H1 (cell line): ENCODE measurements around the gene KRT81. TPM values are rescaled to one million over a fixed set of nuclear protein-coding genes. Genes with fewer than 3 reads are reported as not detected.
A peak's percentile ranks its signal among the peaks of the same experiment; 100 is the strongest.
"Not testable (repeated sequence)": the region's sequence is repeated elsewhere in the genome, so short reads cannot be mapped to it uniquely, and the experiment has no call there.

ENCODE experiments used
- CTCF ChIA-PET: fragments of 300-600 bp; sonication (Branson Sonifier 250); formaldehyde crosslinking; loops from one replicate; lab custom pipeline; 2021; ENCODE audit not compliant: partially characterized antibody; lab: Charles Lee
- POLR2A ChIA-PET: fragments of 300-600 bp; sonication (Branson Sonifier 250); formaldehyde crosslinking; loops from one replicate; lab custom pipeline; 2021; ENCODE audit warnings: inconsistent platforms; ENCODE audit not compliant: partially characterized antibody; lab: Charles Lee
- DNase-seq, 2 experiments: peaks; one replicate each; pipeline versions ENCODE4 v3.0.0 to v3.0.0-alpha.2; 2010 to 2022; ENCODE audit warnings: low spot score in 2 of 2, low read depth in 1 of 2, mixed read lengths in 1 of 2
- FAIRE-seq: peaks from 2 replicates; lab custom pipeline; 2011; peaks lifted over from hg19 to GRCh38; lab: Jason Lieb, UNC
- H2AFZ ChIP-seq: 2 replicates; pipeline ENCODE4 v1.8.1; 2012; ENCODE audit warnings: low read length, inconsistent platforms
- H2AK5ac ChIP-seq: 2 replicates; pipeline ENCODE4 v1.6.1; 2013; ENCODE audit warnings: low read depth, low read length
- H2BK120ac ChIP-seq: replicated peaks from 2 replicates; pipeline ENCODE3; 2013; ENCODE audit warnings: low read depth, low read length, inconsistent platforms
- H2BK12ac ChIP-seq: 2 replicates; pipeline ENCODE4 v1.6.1; 2013; ENCODE audit warnings: low read depth, low read length
- H2BK15ac ChIP-seq: 2 replicates; pipeline ENCODE4 v1.6.1; 2013; ENCODE audit warnings: low read length
- H2BK20ac ChIP-seq: 2 replicates; pipeline ENCODE4 v1.6.1; 2013; ENCODE audit warnings: low read length
- H2BK5ac ChIP-seq: 2 replicates; pipeline ENCODE4 v1.6.1; 2013; ENCODE audit warnings: low read depth, low read length
- H3K14ac ChIP-seq: 2 replicates; pipeline ENCODE4 v1.6.1; 2013; ENCODE audit warnings: inconsistent platforms; ENCODE audit not compliant: insufficient read length
- H3K18ac ChIP-seq: 2 replicates; pipeline ENCODE4 v1.6.1; 2013; ENCODE audit warnings: low read length; ENCODE audit errors: extremely low read depth
- H3K23ac ChIP-seq: 2 replicates; pipeline ENCODE4 v1.6.1; 2013; ENCODE audit warnings: inconsistent platforms; ENCODE audit not compliant: insufficient read length
- H3K23me2 ChIP-seq: 2 replicates; pipeline ENCODE4 v1.6.1; 2013; ENCODE audit warnings: low read depth, low read length
- H3K27ac ChIP-seq: 2 replicates; pipeline ENCODE4 v1.6.1; 2011; ENCODE audit warnings: low read depth, low read length, inconsistent platforms
- H3K27me3 ChIP-seq, 4 experiments: replicated peaks in 1 of 4; 1 replicate in 1 of 4; 2 replicates in 3 of 4; pipeline versions ENCODE4 v1.6.1 to v1.8.1; 2011 to 2013; ENCODE audit warnings: low read length in 3 of 4, mild to moderate bottlenecking in 3 of 4, inconsistent platforms in 2 of 4, mixed read lengths in 2 of 4, moderate library complexity in 1 of 4; ENCODE audit not compliant: control insufficient read depth in 3 of 4, insufficient read depth in 3 of 4; ENCODE audit errors: extremely low read depth in 1 of 4
- H3K36me3 ChIP-seq, 4 experiments: 2 replicates each; pipeline versions ENCODE4 v1.6.1 to v1.8.1; 2011 to 2013; ENCODE audit warnings: mild to moderate bottlenecking in 4 of 4, low read length in 3 of 4, moderate library complexity in 2 of 4, control low read depth in 1 of 4, inconsistent platforms in 1 of 4; ENCODE audit not compliant: insufficient read depth in 4 of 4, control insufficient read depth in 2 of 4
- H3K4ac ChIP-seq: replicated peaks from 2 replicates; pipeline ENCODE3; 2013; ENCODE audit warnings: low read length, low read depth, mixed read lengths, inconsistent platforms; ENCODE audit not compliant: insufficient read length
- H3K4me1 ChIP-seq, 4 experiments: replicated peaks in 1 of 4; 1 replicate in 1 of 4; 2 replicates in 3 of 4; pipeline versions ENCODE4 v1.6.1 to v1.8.1; 2011 to 2013; ENCODE audit warnings: low read length in 3 of 4, inconsistent platforms in 2 of 4, mixed read lengths in 1 of 4; ENCODE audit not compliant: insufficient read depth in 4 of 4, control insufficient read depth in 3 of 4
- H3K4me2 ChIP-seq, 2 experiments: 2 replicates each; pipeline versions ENCODE4 v1.6.1 to v1.8.1; 2011 to 2013; ENCODE audit warnings: low read depth in 2 of 2, low read length in 2 of 2, control low read depth in 1 of 2, inconsistent platforms in 1 of 2, mild to moderate bottlenecking in 1 of 2; ENCODE audit not compliant: insufficient read depth in 1 of 2
- H3K4me3 ChIP-seq, 4 experiments: fragments of 200-600, 300-600 bp in 1 of 4; sonication (generic), shearing (Covaris generic), sonication (Bioruptor Twin) in 1 of 4; 2 replicates each; pipeline versions ENCODE4 v1.5.1 to v1.8.1; 2011 to 2016; ENCODE audit warnings: low read length in 4 of 4, low read depth in 3 of 4, control low read depth in 2 of 4, inconsistent platforms in 2 of 4, mild to moderate bottlenecking in 2 of 4, mixed read lengths in 1 of 4, moderate library complexity in 1 of 4; ENCODE audit not compliant: insufficient read depth in 2 of 4; ENCODE audit errors: extremely low read depth in 1 of 4
- H3K56ac ChIP-seq: replicated peaks from 2 replicates; pipeline ENCODE3; 2013; ENCODE audit warnings: low read depth, mild to moderate bottlenecking, mixed read lengths, low read length, inconsistent platforms; ENCODE audit not compliant: insufficient read length
- H3K79me1 ChIP-seq: 2 replicates; pipeline ENCODE4 v1.6.1; 2013; ENCODE audit warnings: low read depth, low read length, control low read depth
- H3K79me2 ChIP-seq, 2 experiments: 2 replicates each; pipeline versions ENCODE4 v1.6.1 to v1.8.1; 2012 to 2013; ENCODE audit warnings: low read length in 2 of 2, mild to moderate bottlenecking in 2 of 2, inconsistent platforms in 1 of 2; ENCODE audit not compliant: insufficient read depth in 2 of 2, control insufficient read depth in 1 of 2
- H3K9ac ChIP-seq, 4 experiments: replicated peaks in 1 of 4; 1 replicate in 1 of 4; 2 replicates in 3 of 4; pipeline versions ENCODE4 v1.6.1 to v1.8.1; 2011 to 2013; ENCODE audit warnings: low read depth in 3 of 4, low read length in 3 of 4, control low read depth in 2 of 4, mild to moderate bottlenecking in 2 of 4, moderate library complexity in 2 of 4, inconsistent platforms in 1 of 4; ENCODE audit errors: extremely low read depth in 1 of 4
- H3K9me3 ChIP-seq, 2 experiments: 2 replicates each; pipeline versions ENCODE4 v1.6.1 to v1.8.1; 2012 to 2013; ENCODE audit warnings: mild to moderate bottlenecking in 2 of 2, moderate library complexity in 2 of 2, control low read depth in 1 of 2, inconsistent platforms in 1 of 2, low read depth in 1 of 2, low read length in 1 of 2, mixed read lengths in 1 of 2; ENCODE audit not compliant: insufficient read depth in 2 of 2
- H4K20me1 ChIP-seq, 2 experiments: replicated peaks in 1 of 2; 2 replicates each; pipeline versions ENCODE3 to v1.8.1; 2011 to 2013; ENCODE audit warnings: inconsistent platforms in 2 of 2, low read length in 2 of 2, mild to moderate bottlenecking in 1 of 2; ENCODE audit not compliant: insufficient read depth in 2 of 2, control insufficient read depth in 1 of 2
- H4K5ac ChIP-seq: 2 replicates; pipeline ENCODE4 v1.6.1; 2013; ENCODE audit warnings: low read length, low read depth, mixed read lengths, inconsistent platforms; ENCODE audit not compliant: insufficient read length
- H4K8ac ChIP-seq: 2 replicates; pipeline ENCODE4 v1.8.0; 2013; ENCODE audit warnings: mild to moderate bottlenecking, moderate library complexity, low read length, inconsistent platforms; ENCODE audit not compliant: insufficient read depth; ENCODE audit errors: extremely low read depth
- H4K91ac ChIP-seq: replicated peaks from 2 replicates; pipeline ENCODE3; 2013; ENCODE audit warnings: low read length, mixed read lengths, inconsistent platforms; ENCODE audit not compliant: insufficient read length
- RAD21 ChIP-seq, 2 experiments: IDR thresholded peaks in 1 of 2; conservative IDR thresholded peaks in 1 of 2; 2 replicates each; pipeline ENCODE4 v1.6.1; 2011; ENCODE audit warnings: low read depth in 2 of 2, low read length in 2 of 2, improper control_type of control experiment in 1 of 2, inconsistent platforms in 1 of 2, mild to moderate bottlenecking in 1 of 2, moderate library complexity in 1 of 2
- WGBS, 2 experiments: shearing (Covaris generic) in 1 of 2; methylation state at CpG; one replicate each; pipeline versions ENCODE4 v1.1.6 to v1.1.7; 2013 to 2015; ENCODE audit warnings: low lambda C conversion rate in 2 of 2, mixed read lengths in 2 of 2, inconsistent platforms in 1 of 2, low coverage in 1 of 2, missing lambda C conversion rate in 1 of 2; ENCODE audit not compliant: insufficient replicate concordance in 2 of 2, insufficient coverage in 1 of 2, insufficient read length in 1 of 2; ENCODE audit errors: extremely low coverage in 1 of 2, missing lambda C conversion rate in 1 of 2; 5-methylcytosine and 5-hydroxymethylcytosine counted together
- polyA plus RNA-seq, 7 experiments: library from polyadenylated mRNA; depleted of rRNA in 3 of 7; stranded (reverse) in 5 of 7; unstranded in 2 of 7; fragments of >200 nt in 5 of 7; fragments of 200-250 nt in 2 of 7; gene quantifications; 1 replicate in 5 of 7; 2 replicates in 1 of 7; 4 replicates in 1 of 7; pipeline versions ENCODE4 v1.2.1 to v1.2.3, GENCODE V29; 2011 to 2013; ENCODE audit warnings: missing spikeins in 2 of 7, mixed read lengths in 2 of 7
- total RNA-seq: library from RNA; stranded (reverse); fragmentation: NEBNext Ultra II Directional; extraction: Animal tissue kit (Norgen Biotek cat#: 25700); gene quantifications from 2 replicates; pipeline ENCODE4 v1.2.1, GENCODE V29; 2021
- TF ChIP-seq, protein P1 (sequence below), 3 experiments: IDR thresholded peaks; 1 replicate in 2 of 3; 2 replicates in 1 of 3; pipeline versions ENCODE4 v1.5.1 to v1.6.1; 2011; ENCODE audit warnings: low read length in 3 of 3, mild to moderate bottlenecking in 3 of 3, inconsistent platforms in 2 of 3, low read depth in 1 of 3, moderate library complexity in 1 of 3; ENCODE audit not compliant: insufficient read depth in 1 of 3; ENCODE audit errors: control extremely low read depth in 1 of 3

KRT81 gene
- total and polyA plus RNA-seq, 2 of the 8 experiments (the other 6 are each of a cell fraction or from before 2014, with no cell fraction given) = not detected

- POLR2A ChIA-PET, H2AK5ac ChIP-seq, H2BK120ac ChIP-seq, H2BK12ac ChIP-seq, H3K79me1 ChIP-seq, H4K8ac ChIP-seq, H3K4me2 ChIP-seq, H4K20me1 ChIP-seq, H3K23me2 ChIP-seq, H3K4me1 ChIP-seq, H3K27ac ChIP-seq, H3K9me3 ChIP-seq, H4K91ac ChIP-seq, H2AFZ ChIP-seq, H2BK5ac ChIP-seq, H3K36me3 ChIP-seq, H2BK20ac ChIP-seq, H3K18ac ChIP-seq, H3K9ac ChIP-seq, H3K4me3 ChIP-seq, H3K27me3 ChIP-seq, H4K5ac ChIP-seq, FAIRE-seq, H3K4ac ChIP-seq, H2BK15ac ChIP-seq, H3K79me2 ChIP-seq, H3K23ac ChIP-seq, H3K14ac ChIP-seq, H3K56ac ChIP-seq: not testable (repeated sequence)
- 30% methylated on average over 6 of the region's 9 CpGs; no CpG with 5 or more reads in 1 of the 2 experiments for WGBS, 2 experiments
- DNase-seq = peak; percentile 29 to 81
- CTCF ChIA-PET = interaction anchor here (0.7 to 19.8 kb wide), 30 partner anchors 5 to 582 kb away, joined by 3 to 353 read pairs (median 4); partner anchors contain the start of genes KRT83 and KRT85
- TF ChIP-seq, protein P1, sequence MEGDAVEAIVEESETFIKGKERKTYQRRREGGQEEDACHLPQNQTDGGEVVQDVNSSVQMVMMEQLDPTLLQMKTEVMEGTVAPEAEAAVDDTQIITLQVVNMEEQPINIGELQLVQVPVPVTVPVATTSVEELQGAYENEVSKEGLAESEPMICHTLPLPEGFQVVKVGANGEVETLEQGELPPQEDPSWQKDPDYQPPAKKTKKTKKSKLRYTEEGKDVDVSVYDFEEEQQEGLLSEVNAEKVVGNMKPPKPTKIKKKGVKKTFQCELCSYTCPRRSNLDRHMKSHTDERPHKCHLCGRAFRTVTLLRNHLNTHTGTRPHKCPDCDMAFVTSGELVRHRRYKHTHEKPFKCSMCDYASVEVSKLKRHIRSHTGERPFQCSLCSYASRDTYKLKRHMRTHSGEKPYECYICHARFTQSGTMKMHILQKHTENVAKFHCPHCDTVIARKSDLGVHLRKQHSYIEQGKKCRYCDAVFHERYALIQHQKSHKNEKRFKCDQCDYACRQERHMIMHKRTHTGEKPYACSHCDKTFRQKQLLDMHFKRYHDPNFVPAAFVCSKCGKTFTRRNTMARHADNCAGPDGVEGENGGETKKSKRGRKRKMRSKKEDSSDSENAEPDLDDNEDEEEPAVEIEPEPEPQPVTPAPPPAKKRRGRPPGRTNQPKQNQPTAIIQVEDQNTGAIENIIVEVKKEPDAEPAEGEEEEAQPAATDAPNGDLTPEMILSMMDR (IDR thresholded peaks at IDR 0.05; ENCODE audit: control extremely low read depth in 1 of 3, insufficient read depth in 1 of 3, low read depth in 1 of 3, low read length in 3 of 3) = peak; percentile 68 to 80 (median 70)
- TF ChIP-seq RAD21 (IDR thresholded peaks at IDR 0.05 in 1 of 2, conservative IDR thresholded peaks at IDR 0.05 in 1 of 2; ENCODE audit: low read depth in 2 of 2, low read length in 2 of 2) = peak; percentile 27 to 49; a peak in 3 of 4 replicates
Observed at GRCh38 chr12:52315721-52316120, 24.4 kb upstream of the KRT81 start.
